A375 (cell line): ENCODE measurements around the gene INKA1. TPM values are rescaled to one million over a fixed set of nuclear protein-coding genes. Genes with fewer than 3 reads are reported as not detected.

Experiments
- small RNA-seq: library from RNA; depleted of rRNA; stranded (forward); fragments of <200 nt; gene quantifications from one replicate; pipeline ENCODE3, GENCODE V24; 2014
- total RNA-seq: library from RNA; depleted of rRNA; stranded (reverse); fragments of >200 nt; shearing (Covaris generic); gene quantifications from 2 replicates; pipeline ENCODE4 v1.2.3, GENCODE V29; 2014; rRNA removed

INKA1 gene
- 0.68 and 1.7 TPM in 2 replicates for total RNA-seq

GRCh38 chr3:49802719-49803464, at the start of gene INKA1:
Gene INKA1 (plus strand): TSS chr3:49803261. CDS start chr3:49803393, 132 bp downstream.

GRCh38 chr3:49786357-49787181, 16.5 kb upstream of the INKA1 start, which contains the start of gene IP6K1:
Gene IP6K1 (minus strand): TSS chr3:49786542. CDS start chr3:49748040, 38,502 bp downstream.

GRCh38 chr3:49799761-49800160, 3.3 kb upstream of the INKA1 start, which contains the start of gene CDHR4:
Gene CDHR4 (minus strand): TSS chr3:49799873. CDS start chr3:49799812, 61 bp downstream.

GRCh38 chr3:49813497-49814174, 10.6 kb downstream of the INKA1 start, which contains the start of gene UBA7:
Gene UBA7 (minus strand): TSS chr3:49813953. CDS start chr3:49813787, 166 bp downstream.

Small RNA genes lying within 50 kb of the gene (small RNA-seq; reads per million reads assigned to genes)
- gene COX6CP14 = not detected

Other genes starting within 250 kb of the INKA1 start
- 0.57 and 1.3 TPM in 2 replicates for gene BSN, start 248.8 kb upstream of the INKA1 start, total RNA-seq
- 118 and 124 TPM in 2 replicates for gene APEH, start 128.9 kb upstream of the INKA1 start, total RNA-seq
- gene MST1, start 113.8 kb upstream of the INKA1 start, total RNA-seq = 7.4 and 8.0 TPM in 2 replicates
- 31.3 and 47.1 TPM in 2 replicates for gene RNF123, start 113.7 kb upstream of the INKA1 start, total RNA-seq
- 4.3 and 4.4 TPM in 2 replicates for gene AMIGO3, start 83.6 kb upstream of the INKA1 start, total RNA-seq
- 33.8 and 36.5 TPM in 2 replicates for gene GMPPB, start 79.3 kb upstream of the INKA1 start, total RNA-seq
- gene IP6K1, start 16.7 kb upstream of the INKA1 start, total RNA-seq = 32.7 and 36.0 TPM in 2 replicates
- 0.11 and 0.26 TPM in 2 replicates for gene CDHR4, start 3.4 kb upstream of the INKA1 start, total RNA-seq
- gene UBA7, start 10.7 kb downstream of the INKA1 start, total RNA-seq = 8.3 and 8.9 TPM in 2 replicates
- 11.6 and 16.4 TPM in 2 replicates for gene TRAIP, start 53.3 kb downstream of the INKA1 start, total RNA-seq
- not detected in 2 replicates for gene CAMKV, start 66.6 kb downstream of the INKA1 start, total RNA-seq
- gene MST1R, start 100.6 kb downstream of the INKA1 start, total RNA-seq = 1.3 and 1.4 TPM in 2 replicates
- gene MON1A, start 126.5 kb downstream of the INKA1 start, total RNA-seq = 12.3 and 16.0 TPM in 2 replicates
- 59.4 and 79.9 TPM in 2 replicates for gene RBM6, start 136.9 kb downstream of the INKA1 start, total RNA-seq